Bone marrow (tissue), 2 donors: ENCODE measurements around the gene RFWD3.
"Not testable (repeated sequence)": the region's sequence is repeated elsewhere in the genome, so short reads cannot be mapped to it uniquely, and the experiment has no call there.

ENCODE experiments used
- DNase-seq, 2 donors: peaks; one replicate each; lab custom pipeline; 2025; lab: John Stamatoyannopoulos, UW

Gene RFWD3, protein sequence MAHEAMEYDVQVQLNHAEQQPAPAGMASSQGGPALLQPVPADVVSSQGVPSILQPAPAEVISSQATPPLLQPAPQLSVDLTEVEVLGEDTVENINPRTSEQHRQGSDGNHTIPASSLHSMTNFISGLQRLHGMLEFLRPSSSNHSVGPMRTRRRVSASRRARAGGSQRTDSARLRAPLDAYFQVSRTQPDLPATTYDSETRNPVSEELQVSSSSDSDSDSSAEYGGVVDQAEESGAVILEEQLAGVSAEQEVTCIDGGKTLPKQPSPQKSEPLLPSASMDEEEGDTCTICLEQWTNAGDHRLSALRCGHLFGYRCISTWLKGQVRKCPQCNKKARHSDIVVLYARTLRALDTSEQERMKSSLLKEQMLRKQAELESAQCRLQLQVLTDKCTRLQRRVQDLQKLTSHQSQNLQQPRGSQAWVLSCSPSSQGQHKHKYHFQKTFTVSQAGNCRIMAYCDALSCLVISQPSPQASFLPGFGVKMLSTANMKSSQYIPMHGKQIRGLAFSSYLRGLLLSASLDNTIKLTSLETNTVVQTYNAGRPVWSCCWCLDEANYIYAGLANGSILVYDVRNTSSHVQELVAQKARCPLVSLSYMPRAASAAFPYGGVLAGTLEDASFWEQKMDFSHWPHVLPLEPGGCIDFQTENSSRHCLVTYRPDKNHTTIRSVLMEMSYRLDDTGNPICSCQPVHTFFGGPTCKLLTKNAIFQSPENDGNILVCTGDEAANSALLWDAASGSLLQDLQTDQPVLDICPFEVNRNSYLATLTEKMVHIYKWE

DNA sequence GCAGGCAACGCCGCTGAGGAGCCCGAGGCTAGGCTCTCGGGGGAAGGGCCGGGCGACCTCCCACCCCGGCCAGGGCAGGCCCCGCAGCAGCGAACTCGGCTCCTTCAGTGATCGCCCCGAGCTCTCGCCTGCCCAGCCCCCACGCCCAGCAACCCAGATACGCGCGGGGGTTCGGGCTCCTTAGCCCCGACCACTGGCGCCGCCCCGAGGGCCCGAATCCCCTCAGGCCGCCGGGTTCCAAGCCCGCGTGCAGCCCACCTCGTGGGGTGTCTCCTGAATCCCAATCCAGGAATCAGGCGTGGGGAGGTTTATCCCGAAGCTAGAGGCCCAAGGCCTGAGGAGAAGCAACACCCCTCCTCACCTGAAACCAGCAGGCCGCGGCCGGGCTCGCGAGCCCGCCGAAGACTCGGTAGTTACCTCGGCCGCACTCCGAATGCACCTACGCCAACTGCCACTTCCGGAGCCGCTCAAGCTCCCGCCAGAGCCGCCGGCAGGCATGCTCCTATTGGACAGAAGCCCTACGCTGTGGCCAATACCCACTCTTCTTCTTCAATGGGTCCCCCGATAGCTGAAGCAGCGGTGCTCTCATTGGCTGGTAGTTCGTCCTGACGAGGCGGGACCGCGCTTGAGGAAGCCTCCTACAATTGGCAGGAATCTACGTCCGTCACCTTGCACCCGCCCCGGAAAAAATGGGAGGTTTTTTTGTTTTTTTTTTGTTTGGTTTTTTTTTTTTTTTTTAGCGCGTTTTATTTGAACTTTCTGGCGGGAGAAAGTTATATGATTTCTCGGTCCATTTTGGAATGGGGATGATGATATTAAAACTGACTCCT lies at the start of gene RFWD3:
Gene RFWD3, minus strand, starts transcription at position 453 of the 830 bp plus-strand sequence. CDS start 5,428 bp downstream, outside the sequence.
- DNase-seq: peak; percentile 56 to 97

DNA sequence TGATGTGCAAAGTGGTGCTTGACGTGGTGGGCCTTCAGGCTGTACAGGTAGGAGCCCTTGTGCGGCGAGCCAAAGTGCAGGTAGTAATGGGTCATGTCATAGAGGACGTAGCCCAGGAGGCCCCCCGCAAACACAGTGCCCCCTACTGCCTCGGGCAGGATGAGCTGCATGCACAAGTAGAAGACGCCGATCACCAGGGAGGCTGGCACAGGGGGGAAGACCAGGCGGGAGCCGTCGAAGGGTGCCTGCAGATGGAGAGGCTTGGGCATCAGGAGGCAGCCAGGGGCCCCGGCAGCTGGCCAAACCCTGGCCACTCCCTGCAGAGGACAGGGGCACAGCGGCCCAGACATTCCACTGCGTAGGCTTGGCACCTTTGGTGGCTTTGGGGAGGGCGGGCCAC lies 49.7 kb upstream of the RFWD3 start:
- no peak for DNase-seq

DNA sequence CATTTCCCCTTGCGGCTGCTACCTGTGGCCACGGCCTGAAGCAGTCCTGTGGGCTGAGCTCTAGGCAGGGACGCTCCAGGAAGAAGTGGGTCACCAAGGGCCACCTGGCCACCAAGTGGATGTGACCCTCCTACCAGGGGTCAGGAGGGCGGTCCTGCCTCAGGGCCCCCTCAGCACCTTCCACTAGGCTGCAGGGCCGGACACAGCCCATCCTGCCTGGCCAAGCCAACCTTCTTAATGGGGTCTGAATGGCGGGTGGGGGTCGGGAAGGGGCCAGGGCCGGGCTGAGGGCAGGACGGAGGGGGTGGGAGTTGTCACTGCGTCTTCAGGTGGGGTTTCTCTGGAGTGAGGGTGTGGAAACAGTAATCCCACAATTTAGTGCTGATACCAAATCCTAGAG lies 47.2 kb upstream of the RFWD3 start:
- no peak for DNase-seq

DNA sequence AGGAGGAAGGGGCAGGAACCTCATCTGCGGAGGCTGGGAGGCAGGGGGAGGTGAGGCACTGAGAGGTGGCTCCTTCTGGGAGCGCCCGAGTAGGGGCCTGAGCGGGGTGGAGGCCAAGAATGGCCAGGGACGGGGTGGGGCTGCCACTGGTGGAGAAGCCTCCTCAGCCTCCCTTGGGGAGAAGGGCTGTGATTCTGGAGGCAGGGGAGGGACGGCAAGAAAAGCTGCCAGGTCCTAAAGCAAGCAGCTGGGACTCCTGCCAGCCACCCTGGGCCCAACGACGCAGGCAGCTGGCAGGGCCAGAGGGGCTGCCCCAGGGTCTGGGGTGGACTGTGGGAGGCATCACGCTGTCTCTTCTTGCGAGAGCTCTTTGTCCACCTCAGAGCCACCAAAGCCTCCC lies 46.6 kb upstream of the RFWD3 start:
- DNase-seq: no peak

DNA sequence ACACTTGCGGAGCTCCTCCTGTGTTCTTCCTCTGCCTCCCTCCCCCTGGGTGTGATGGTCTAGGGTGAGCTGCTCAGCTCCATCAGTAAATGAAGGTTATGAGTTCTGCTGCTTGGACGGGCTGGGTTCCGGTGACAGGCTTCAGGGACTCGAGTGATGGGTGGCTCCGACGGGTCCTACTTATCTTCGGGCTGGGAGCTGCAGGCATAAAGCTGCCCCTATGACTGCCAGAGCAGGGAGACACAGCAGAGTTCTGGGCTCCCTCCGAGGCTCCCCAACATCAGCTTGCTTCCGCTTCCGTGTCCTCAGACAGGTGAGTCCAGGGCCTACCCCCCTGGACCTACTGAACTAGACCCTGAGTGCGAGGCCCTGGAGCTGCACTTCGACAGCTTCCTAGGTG lies 45.3 kb upstream of the RFWD3 start:
- DNase-seq: no peak

DNA sequence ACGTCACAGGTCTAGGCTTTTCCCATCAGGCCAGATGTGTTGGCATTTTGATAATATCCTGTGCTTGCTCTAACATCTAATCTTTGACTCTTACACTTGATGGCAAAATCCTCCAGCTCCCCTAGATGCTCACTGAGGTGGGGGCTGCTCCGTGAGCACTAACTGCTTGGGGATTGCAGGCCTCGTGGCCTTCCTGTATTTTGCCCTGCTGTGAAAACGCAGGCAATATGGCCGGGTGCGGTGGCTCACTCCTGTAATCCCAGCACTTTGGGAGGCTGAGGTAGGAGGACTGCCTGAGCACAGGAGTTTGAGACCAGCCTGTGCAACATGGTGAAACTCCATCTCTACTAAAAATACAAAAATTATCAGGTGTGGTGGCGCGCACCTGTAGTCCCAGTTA lies 43.7 kb upstream of the RFWD3 start:
- DNase-seq: no peak

DNA sequence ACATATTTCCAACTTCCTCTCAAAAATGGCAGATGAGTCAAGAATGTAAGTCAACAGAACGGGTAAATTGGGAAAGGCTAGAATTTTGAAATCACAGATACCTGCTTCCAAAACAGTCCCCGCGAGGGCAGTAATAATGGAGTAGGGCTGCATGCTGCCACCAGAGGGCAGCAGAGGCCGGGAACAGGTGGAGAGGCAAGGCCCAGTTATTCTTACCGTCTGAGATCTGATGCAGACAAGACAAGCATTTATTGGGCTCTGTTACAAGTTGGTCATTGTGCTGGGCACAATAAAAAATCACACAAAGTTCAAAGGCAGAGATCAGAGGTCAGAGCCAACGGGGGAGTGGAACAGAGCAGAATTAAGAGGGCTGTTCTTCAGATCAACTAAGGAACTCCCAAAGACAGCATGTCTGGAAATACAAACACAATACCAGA lies 42.8 kb upstream of the RFWD3 start:
- peak; percentile 31 to 70 for DNase-seq

DNA sequence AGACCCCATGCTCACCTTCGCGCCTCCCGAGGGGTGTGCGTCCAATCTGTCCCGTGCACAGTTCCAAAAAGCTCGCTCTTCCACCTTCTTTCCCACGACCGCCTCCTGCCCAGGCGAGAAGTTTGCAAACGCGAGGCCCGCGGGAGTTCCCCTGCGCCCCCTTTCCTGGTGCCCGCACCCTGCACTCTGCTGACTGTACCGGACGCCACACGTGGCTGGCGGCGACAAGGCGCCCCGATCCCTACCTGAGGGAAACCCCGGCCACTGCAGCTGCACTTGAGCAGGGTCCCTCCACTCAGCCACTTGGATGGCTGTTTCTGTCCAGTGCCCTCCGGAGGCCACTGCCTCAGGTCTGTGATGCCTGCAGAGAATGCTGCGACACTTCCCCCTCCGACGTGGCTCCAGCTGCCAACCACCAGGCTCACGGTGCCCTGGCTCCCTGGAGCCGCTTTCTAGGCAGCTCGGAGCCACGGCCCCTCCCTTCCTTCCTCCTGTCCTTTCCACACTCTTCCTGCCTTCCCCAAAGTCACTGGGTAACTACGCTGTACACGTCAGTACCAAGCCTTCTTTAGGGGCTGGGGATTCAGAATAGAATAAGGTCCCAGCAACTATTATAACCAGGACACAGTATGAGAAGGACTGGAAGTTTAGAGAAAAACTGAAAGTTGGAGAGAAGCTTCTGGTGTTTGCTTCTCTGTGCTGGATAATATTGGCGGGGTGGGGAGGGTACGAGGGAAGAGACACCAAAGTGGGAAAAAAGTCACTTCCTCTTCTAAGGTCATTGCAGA lies 34.0 kb upstream of the RFWD3 start, which contains the start of gene MLKL:
Gene MLKL, minus strand, starts transcription at position 425 of the 788 bp plus-strand sequence. CDS start 5,105 bp downstream, outside the sequence.
- DNase-seq: peak; percentile 55 to 92

DNA sequence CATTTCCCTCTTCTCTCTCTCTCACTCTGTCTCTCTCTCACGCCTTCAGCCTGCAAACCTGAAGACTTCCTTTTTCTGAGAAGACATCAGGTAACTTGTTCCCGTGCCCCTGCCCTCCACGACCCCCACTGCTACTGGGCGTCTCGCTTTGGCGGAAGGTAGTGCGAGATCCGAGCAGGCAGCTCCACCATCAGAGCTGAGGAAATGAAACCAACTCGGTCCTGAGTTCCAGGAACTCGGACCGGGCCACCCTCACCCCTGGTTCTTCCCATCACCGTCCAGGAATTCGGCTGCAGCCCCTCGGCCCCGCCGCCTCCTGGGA lies 33.4 kb upstream of the RFWD3 start:
- DNase-seq: peak in 1 of 2 donors; percentile 3

DNA sequence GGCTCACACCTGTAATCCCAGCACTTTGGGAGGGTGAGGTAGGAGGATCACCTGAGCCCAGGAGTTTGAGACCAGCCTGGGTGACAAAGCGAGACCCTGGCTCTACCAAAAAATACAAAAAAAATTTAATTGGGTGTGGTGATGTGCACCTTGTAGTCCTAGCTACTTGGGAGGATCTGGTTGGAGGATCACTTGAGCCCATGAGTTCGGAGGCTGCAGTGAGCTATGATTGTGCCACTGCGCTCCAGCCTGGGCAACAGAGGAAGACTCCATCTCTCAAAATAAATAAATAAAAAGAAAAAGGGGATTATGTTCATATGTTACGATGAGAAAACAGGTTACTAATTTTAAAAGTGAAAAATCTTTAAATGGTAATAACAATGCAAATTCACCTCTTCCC lies 33.0 kb upstream of the RFWD3 start:
- DNase-seq: no peak

DNA sequence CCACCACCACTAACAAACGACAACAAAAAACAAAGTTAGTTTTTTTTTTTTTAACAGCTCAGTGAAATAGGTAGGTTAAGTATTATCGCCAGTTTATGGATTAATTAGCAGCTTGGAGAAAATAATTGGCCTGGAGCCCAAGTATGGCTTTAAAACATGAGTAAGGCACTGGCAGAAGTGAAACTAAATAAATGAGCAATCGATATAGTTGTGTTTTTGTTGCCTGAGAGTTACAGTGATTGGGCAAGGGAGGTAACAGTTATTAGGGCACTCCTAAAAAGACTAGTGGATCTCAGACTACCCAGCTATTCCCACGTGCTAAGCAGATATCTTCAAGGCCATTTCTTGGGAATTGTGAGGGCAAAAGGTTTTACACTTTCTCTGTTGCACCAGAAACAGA lies 31.5 kb upstream of the RFWD3 start:
- DNase-seq: no peak

DNA sequence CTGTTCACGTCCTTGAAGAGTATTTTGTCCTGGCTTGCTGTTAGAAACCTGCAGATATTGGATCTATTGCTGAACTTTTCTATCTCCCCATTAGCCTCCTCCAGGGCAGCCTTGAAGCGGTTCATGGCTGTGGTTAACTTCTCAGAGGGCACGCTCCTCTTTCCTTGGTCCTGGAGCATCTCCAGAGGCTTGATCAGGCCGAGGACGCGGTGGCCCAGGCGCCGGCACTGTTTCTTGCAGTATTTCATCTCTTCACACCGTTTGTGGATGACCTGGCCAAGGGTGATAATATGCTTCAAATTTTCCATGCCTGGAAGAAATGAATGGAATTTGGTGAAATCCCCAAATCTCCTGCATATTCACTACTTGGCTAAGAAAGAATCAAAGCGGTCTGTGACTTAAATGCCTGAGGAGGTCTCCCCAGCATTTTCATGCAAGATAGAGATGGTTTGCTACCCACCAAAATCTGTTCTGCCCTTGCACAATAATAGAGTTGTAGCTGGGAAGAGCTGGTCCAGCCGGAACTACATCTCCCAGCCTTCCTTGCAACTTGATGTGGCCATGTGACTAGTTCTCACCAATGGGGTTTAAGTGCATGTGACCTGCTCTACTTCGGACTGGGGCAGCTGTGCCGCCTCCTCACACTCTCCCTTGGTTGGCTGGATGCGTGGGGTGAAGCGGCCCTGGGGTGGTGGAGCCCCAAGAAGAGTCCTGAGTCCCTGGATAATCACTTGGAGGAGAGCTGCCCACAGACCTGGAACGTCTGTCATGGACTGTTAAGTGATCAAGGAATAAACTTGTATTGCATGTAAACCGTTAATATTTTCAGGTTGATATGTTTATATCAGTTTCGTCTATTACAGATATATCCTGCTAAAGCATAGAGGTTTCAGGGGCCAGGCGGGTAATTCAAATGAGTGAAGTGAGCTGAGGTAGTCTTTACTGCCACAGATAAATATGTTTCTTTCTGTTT lies 29.1 kb upstream of the RFWD3 start:
- DNase-seq: peak in 1 of 2 donors; percentile 2

DNA sequence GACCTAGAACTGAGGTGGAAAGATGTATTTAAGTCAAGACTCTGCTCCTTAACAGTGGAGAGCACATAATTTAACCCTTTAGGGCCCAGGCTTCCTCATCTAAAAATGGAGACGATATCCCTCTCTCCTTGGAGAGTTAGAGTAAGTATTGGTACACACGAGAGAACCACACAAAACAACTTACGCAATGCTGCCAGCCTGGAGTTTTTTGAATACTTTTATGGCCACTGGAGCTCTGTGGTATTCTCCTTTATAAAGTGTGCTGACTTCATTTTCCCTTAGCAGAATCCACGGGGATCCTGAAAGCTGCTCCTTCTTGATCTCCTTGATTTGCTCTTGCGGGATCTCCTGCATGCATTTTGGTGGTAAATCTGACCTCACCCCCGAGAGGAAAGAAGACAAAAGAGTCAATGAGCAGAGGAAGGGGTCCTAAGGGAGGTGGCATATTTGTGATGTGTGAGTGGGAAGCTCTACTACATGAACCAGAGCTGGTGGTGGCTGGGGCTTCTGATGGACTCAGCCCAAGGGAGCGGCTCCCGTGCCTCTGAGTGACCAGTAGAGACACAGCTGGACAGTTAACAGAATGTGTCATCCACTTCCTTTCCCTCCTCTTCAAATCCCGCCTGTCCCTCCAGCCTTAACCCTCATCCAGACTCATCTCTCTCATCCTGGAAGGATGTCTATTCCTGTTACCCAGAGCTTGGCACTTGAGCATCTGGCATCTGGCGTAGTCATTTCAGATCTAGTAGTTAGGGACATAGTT lies 24.6 kb upstream of the RFWD3 start:
- DNase-seq: no peak

DNA sequence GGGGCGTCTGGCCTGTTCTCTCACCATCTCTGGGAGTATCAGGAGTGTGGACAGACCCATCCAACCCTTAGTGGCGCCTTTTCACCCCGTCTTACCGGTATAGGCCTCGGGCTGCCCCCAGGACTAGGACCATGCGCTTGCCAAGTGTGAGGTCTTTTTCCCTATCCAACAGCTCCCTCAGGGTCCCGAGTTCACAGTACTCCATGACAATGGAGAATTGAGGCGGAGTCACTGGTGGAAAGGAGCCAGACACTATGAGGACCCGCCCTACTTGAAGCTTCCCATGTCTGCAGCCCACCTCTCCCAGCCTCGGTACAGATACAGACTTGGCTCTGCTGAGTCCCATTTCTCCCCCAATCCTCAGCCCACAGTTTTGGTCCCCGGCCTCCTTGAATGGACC lies 15.9 kb upstream of the RFWD3 start:
- no peak for DNase-seq

DNA sequence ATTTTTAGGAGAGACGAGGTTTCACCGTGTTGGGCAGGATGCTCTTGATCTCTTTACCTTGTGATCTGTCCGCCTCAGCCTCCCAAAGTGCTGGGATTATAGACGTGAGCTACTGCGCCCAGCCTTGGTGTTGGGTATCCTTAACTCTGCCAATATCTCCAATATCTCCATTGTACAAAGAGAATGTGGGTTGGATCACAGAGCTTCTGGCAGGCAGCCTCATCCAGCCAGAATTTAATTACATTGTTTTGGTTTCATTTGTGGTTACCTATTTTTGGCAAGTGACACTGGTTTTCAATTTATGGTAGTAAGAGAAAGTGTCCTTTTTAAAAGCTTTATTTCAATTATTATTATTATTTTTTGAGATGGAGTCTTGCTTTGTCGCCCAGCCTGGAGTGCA lies 14.0 kb upstream of the RFWD3 start:
- DNase-seq: no peak

DNA sequence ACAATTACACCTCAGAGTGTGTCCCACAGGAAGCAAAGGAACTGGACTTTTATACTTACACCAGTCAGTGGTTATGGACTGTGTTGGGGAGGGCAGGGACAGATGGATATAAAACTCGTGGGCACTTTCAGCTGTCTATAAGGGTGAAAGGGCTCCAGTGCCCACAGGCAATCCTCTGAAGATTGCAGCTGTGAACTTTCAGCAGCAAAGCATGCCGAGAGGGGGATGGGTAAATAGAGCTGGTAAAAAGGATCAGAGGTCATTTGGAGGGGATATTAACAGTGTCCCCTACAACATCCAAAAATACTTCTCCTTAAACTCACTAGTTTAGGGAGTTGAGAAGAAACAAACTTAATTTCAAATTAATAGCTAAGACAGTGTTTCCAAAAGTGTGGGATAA lies 13.3 kb upstream of the RFWD3 start:
- no peak for DNase-seq

DNA sequence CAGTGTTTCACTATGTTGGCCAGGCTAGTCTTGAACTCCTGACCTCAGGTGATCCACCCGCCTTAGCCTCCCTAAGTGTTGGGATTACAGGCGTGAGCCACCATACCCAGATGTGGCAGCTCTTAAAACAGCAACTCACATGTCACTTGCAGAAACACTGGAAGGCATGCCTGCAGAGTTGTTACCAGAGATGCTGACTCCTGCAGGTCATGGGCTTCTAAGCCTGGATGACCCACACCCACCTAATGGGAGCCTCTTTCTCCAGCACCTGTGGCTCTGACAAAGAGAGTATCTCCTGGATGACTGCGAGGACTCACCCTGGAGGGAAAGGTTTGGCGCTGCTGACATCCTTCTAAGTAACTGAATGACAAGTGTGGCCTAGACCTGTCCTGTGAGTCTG lies 11.2 kb upstream of the RFWD3 start:
- no peak for DNase-seq

DNA sequence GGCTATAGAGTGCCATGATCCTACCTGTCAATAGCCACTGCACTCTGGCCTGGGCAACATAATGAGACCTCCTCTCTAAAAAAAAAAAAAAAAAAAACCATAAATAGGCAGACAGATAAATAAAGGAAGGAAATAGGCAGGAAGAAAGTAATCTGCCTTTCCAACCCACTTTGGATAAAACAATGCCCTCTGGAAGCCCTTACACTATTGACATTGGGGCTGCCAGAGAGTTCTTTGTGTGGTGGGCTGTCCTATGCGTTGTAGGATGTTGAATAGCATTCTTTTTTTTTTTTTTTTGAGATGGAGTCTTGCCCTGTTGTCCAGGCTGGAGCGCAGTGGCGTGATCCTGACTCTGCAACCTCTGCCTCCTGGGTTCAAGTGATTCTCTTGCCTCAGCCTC lies 7.2 kb upstream of the RFWD3 start:
- no peak for DNase-seq

DNA sequence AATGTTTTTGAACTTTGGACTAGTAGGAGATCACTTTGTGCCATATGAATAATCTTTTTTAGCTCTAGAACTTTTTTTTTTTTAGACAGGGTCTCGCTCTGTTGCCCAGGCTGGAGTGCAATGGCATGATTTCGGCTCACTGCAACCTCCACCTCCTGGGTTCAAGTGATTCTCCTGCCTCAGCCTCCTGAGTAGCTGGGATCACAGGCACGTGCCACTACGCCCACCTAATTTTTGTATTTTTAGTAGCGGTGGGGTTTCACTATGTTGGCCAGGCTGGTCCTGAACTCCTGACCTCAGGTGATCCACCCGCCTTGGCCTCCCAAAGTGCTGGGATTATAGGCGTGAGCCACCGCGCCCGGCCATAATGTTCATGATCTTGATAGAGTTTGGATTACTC lies 2.2 kb upstream of the RFWD3 start:
- DNase-seq: not testable (repeated sequence)
